Measurements from ENCODE around the gene NDUFS7. TPM values are rescaled to one million over a fixed set of nuclear protein-coding genes. Genes with fewer than 3 reads are reported as not detected.

NDUFS7 gene
- total and polyA plus RNA-seq, 9 of the 15 experiments (the other 6 are each of a cell fraction or from before 2014, with no cell fraction given) = 6.0 to 271 (median 60.6) TPM

DNA sequence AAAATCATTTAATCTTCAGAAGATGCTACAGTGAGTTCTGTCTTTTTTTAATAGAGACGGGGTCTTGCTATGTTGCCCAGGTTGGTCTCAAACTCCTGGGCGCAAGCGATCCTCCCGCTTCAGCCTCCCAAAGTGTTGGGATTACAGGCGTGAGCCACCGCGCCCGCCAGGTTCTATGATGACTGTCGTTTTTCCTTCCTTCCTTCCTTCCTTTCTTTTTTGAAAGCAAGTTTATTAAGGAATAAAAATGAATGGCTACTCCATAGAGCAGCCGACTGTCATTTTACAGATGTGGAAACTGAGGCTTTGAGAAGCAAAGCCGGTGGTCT lies 18.1 kb downstream of the NDUFS7 start (continued):
- TF ChIP-seq SMARCA5 (IDR thresholded peaks at IDR 0.05) = peak; percentile 80; the same call in 1 of the 2 replicates
- TF ChIP-seq ZNF197 (CRISPR knock-in tag; IDR thresholded peaks at IDR 0.05; ENCODE audit: low read depth) = no peak
- TF ChIP-seq, protein P1, sequence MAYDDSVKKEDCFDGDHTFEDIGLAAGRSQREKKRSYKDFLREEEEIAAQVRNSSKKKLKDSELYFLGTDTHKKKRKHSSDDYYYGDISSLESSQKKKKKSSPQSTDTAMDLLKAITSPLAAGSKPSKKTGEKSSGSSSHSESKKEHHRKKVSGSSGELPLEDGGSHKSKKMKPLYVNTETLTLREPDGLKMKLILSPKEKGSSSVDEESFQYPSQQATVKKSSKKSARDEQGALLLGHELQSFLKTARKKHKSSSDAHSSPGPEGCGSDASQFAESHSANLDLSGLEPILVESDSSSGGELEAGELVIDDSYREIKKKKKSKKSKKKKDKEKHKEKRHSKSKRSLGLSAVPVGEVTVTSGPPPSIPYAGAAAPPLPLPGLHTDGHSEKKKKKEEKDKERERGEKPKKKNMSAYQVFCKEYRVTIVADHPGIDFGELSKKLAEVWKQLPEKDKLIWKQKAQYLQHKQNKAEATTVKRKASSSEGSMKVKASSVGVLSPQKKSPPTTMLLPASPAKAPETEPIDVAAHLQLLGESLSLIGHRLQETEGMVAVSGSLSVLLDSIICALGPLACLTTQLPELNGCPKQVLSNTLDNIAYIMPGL (CRISPR knock-in tag; IDR thresholded peaks at IDR 0.05) = no peak
- TF ChIP-seq PURB (CRISPR knock-in tag; IDR thresholded peaks at IDR 0.05; ENCODE audit: low read depth) = no peak
- no peak for TF ChIP-seq FOXA1 (IDR thresholded peaks at IDR 0.05; ENCODE audit: borderline replicate concordance)
- TF ChIP-seq ZNF445 (CRISPR knock-in tag; IDR thresholded peaks at IDR 0.05; ENCODE audit: low read depth) = no peak
- TF ChIP-seq NR3C1 (CRISPR knock-in tag; IDR thresholded peaks at IDR 0.05) = no peak
- TF ChIP-seq, protein P2, sequence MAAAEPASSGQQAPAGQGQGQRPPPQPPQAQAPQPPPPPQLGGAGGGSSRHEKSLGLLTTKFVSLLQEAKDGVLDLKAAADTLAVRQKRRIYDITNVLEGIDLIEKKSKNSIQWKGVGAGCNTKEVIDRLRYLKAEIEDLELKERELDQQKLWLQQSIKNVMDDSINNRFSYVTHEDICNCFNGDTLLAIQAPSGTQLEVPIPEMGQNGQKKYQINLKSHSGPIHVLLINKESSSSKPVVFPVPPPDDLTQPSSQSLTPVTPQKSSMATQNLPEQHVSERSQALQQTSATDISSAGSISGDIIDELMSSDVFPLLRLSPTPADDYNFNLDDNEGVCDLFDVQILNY (CRISPR knock-in tag; IDR thresholded peaks at IDR 0.05) = no peak
- TF ChIP-seq, protein P3, sequence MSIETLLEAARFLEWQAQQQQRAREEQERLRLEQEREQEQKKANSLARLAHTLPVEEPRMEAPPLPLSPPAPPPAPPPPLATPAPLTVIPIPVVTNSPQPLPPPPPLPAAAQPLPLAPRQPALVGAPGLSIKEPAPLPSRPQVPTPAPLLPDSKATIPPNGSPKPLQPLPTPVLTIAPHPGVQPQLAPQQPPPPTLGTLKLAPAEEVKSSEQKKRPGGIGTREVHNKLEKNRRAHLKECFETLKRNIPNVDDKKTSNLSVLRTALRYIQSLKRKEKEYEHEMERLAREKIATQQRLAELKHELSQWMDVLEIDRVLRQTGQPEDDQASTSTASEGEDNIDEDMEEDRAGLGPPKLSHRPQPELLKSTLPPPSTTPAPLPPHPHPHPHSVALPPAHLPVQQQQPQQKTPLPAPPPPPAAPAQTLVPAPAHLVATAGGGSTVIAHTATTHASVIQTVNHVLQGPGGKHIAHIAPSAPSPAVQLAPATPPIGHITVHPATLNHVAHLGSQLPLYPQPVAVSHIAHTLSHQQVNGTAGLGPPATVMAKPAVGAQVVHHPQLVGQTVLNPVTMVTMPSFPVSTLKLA (conservative IDR thresholded peaks at IDR 0.05) = no peak
- TF ChIP-seq, protein P4, sequence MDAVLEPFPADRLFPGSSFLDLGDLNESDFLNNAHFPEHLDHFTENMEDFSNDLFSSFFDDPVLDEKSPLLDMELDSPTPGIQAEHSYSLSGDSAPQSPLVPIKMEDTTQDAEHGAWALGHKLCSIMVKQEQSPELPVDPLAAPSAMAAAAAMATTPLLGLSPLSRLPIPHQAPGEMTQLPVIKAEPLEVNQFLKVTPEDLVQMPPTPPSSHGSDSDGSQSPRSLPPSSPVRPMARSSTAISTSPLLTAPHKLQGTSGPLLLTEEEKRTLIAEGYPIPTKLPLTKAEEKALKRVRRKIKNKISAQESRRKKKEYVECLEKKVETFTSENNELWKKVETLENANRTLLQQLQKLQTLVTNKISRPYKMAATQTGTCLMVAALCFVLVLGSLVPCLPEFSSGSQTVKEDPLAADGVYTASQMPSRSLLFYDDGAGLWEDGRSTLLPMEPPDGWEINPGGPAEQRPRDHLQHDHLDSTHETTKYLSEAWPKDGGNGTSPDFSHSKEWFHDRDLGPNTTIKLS (IDR thresholded peaks at IDR 0.05; ENCODE audit: borderline replicate concordance, low read depth) = peak; percentile 10; the same call in 1 of the 2 replicates
- TF ChIP-seq, protein P5, sequence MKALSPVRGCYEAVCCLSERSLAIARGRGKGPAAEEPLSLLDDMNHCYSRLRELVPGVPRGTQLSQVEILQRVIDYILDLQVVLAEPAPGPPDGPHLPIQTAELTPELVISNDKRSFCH (CRISPR knock-in tag; IDR thresholded peaks at IDR 0.05) = no peak
- TF ChIP-seq, protein P5 (tag; IDR thresholded peaks at IDR 0.05) = no peak
- no peak for TF ChIP-seq TCFL5 (CRISPR knock-in tag; conservative IDR thresholded peaks at IDR 0.05)
- TF ChIP-seq BCOR (IDR thresholded peaks at IDR 0.05) = peak; percentile 85
- no peak for TF ChIP-seq SRSF7 (optimal IDR thresholded peaks at IDR 0.05; ENCODE audit: low read depth, low read length)
